ENCODE results near the gene TBC1D1.

Gene TBC1D1

GRCh38 chr4:38045289-38045988 is 154.6 kb downstream of the TBC1D1 start:
- H2AFZ ChIP-seq (ENCODE audit: insufficient read depth, low read length, poor library complexity), result no peak overlapping the region
- H3K14ac ChIP-seq (ENCODE audit: low read length), result no peak overlapping the region

GRCh38 chr4:38046727-38047489 is 156.0 kb downstream of the TBC1D1 start:
- H2BK12ac ChIP-seq (ENCODE audit: low read length), result peak overlapping the region; percentile 50
- H3K4me2 ChIP-seq (ENCODE audit: low read length), result peak overlapping the region; percentile 26
- H4K8ac ChIP-seq (ENCODE audit: low read depth, low read length), result no peak overlapping the region
- peaks cover 21% of the 10 kb centered on the region for H3K79me1 ChIP-seq (ENCODE audit: low read length)
- H3K79me2 ChIP-seq (ENCODE audit: control insufficient read depth, insufficient read depth, low read length, poor library complexity), result no peaks in the 10 kb centered on the region
- no peak overlapping the region for H3K14ac ChIP-seq (ENCODE audit: low read length)
- H3K18ac ChIP-seq (ENCODE audit: low read length), result no peak overlapping the region
- H3K4ac ChIP-seq (ENCODE audit: low read depth, low read length), result no peak overlapping the region
- no peak overlapping the region for H4K91ac ChIP-seq (ENCODE audit: low read depth, low read length)
- no peaks in the 10 kb centered on the region for H3K9me3 ChIP-seq (ENCODE audit: insufficient read depth, low read depth, low read length)
- H3K27ac ChIP-seq (ENCODE audit: low read depth, low read length), result peak overlapping the region; percentile 59
- H2AK5ac ChIP-seq (ENCODE audit: low read length), result no peak overlapping the region
- no peak overlapping the region for H3K9ac ChIP-seq (ENCODE audit: low read length)
- H3K23ac ChIP-seq (ENCODE audit: low read length), result no peak overlapping the region
- no peak for DNase-seq
- H3K4me3 ChIP-seq (ENCODE audit: low read depth, low read length), result no peak overlapping the region
- H3K27me3 ChIP-seq (ENCODE audit: insufficient read depth, low read length), result no peaks in the 10 kb centered on the region
- no peak overlapping the region for H4K12ac ChIP-seq (ENCODE audit: low read depth, low read length)
- WGBS (ENCODE audit: extremely low coverage, insufficient coverage, insufficient read length), result no CpG with 5 or more reads among the region's 5 CpGs
- H3K36me3 ChIP-seq (ENCODE audit: control insufficient read depth in 1 of 2, insufficient read depth in 2 of 2, low read length in 2 of 2), result peaks cover 9 to 17% of the 10 kb centered on the region in 2 experiments
- H3K4me1 ChIP-seq (ENCODE audit: control insufficient read depth in 1 of 2, insufficient read depth in 2 of 2, low read length in 2 of 2), result peaks cover 14 to 23% of the 10 kb centered on the region in 2 experiments
- no peak overlapping the region for H2BK5ac ChIP-seq (ENCODE audit: low read depth, low read length, poor library complexity)
- no peak overlapping the region for H2BK120ac ChIP-seq (ENCODE audit: insufficient read depth, low read length, poor library complexity)
- no peak overlapping the region for H2AFZ ChIP-seq (ENCODE audit: insufficient read depth, low read length, poor library complexity)

More at GRCh38 chr4:38045289-38045988, 154.6 kb downstream of the TBC1D1 start:
- DNase-seq, result no peak
- peaks cover 11% of the 10 kb centered on the region for H3K79me1 ChIP-seq (ENCODE audit: low read length)
- no peak overlapping the region for H3K23ac ChIP-seq (ENCODE audit: low read length)
- no peak overlapping the region for H2AK5ac ChIP-seq (ENCODE audit: low read length)
- H3K79me2 ChIP-seq (ENCODE audit: control insufficient read depth, insufficient read depth, low read length, poor library complexity), result no peaks in the 10 kb centered on the region
- H3K27me3 ChIP-seq (ENCODE audit: insufficient read depth, low read length), result no peaks in the 10 kb centered on the region
- no peak overlapping the region for H2BK12ac ChIP-seq (ENCODE audit: low read length)
- H3K27ac ChIP-seq (ENCODE audit: low read depth, low read length), result no peak overlapping the region
- no peak overlapping the region for H3K4ac ChIP-seq (ENCODE audit: low read depth, low read length)
- WGBS (ENCODE audit: extremely low coverage, insufficient coverage, insufficient read length), result no CpG with 5 or more reads among the region's 8 CpGs
- H4K12ac ChIP-seq (ENCODE audit: low read depth, low read length), result no peak overlapping the region
- H2BK120ac ChIP-seq (ENCODE audit: insufficient read depth, low read length, poor library complexity), result no peak overlapping the region
- no peak overlapping the region for H4K8ac ChIP-seq (ENCODE audit: low read depth, low read length)
- no peak overlapping the region for H3K18ac ChIP-seq (ENCODE audit: low read length)
- peaks cover 10 to 17% of the 10 kb centered on the region in 2 experiments for H3K4me1 ChIP-seq (ENCODE audit: control insufficient read depth in 1 of 2, insufficient read depth in 2 of 2, low read length in 2 of 2)
- no peak overlapping the region for H3K4me2 ChIP-seq (ENCODE audit: low read length)
- no peak overlapping the region for H3K9ac ChIP-seq (ENCODE audit: low read length)
- no peak overlapping the region for H3K4me3 ChIP-seq (ENCODE audit: low read depth, low read length)
- no peaks in the 10 kb centered on the region for H3K9me3 ChIP-seq (ENCODE audit: insufficient read depth, low read depth, low read length)
- peaks cover 11 to 17% of the 10 kb centered on the region in 2 experiments for H3K36me3 ChIP-seq (ENCODE audit: control insufficient read depth in 1 of 2, insufficient read depth in 2 of 2, low read length in 2 of 2)
- no peak overlapping the region for H2BK5ac ChIP-seq (ENCODE audit: low read depth, low read length, poor library complexity)
- no peak overlapping the region for H4K91ac ChIP-seq (ENCODE audit: low read depth, low read length)

GRCh38 chr4:38049545-38050170 is 158.8 kb downstream of the TBC1D1 start:
- Histone ChIP-seq H2BK120ac (ENCODE audit: insufficient read depth, low read length, poor library complexity) (peak overlapping the region; percentile 82), H2BK5ac (ENCODE audit: low read depth, low read length, poor library complexity) (peak overlapping the region; percentile 79), H2BK12ac (ENCODE audit: low read length) (peak overlapping the region; percentile 78), H3K9ac (ENCODE audit: low read length) (no peak overlapping the region), H2AK5ac (ENCODE audit: low read length) (peak overlapping the region; percentile 45), H3K23ac (ENCODE audit: low read length) (no peak overlapping the region), H3K18ac (ENCODE audit: low read length) (peak overlapping the region; percentile 86), H3K36me3 (ENCODE audit: control insufficient read depth in 1 of 2, insufficient read depth in 2 of 2, low read length in 2 of 2) (peaks cover 9 to 16% of the 10 kb centered on the region in 2 experiments), H3K27ac (ENCODE audit: low read depth, low read length) (peak overlapping the region; percentile 94), H4K91ac (ENCODE audit: low read depth, low read length) (peak overlapping the region; percentile 87), H3K79me2 (ENCODE audit: control insufficient read depth, insufficient read depth, low read length, poor library complexity) (no peaks in the 10 kb centered on the region), H4K8ac (ENCODE audit: low read depth, low read length) (peak overlapping the region; percentile 51), H2AFZ (ENCODE audit: insufficient read depth, low read length, poor library complexity) (no peak overlapping the region), H3K14ac (ENCODE audit: low read length) (peak overlapping the region; percentile 84), H3K27me3 (ENCODE audit: insufficient read depth, low read length) (no peaks in the 10 kb centered on the region), H3K4ac (ENCODE audit: low read depth, low read length) (peak overlapping the region; percentile 13), H3K79me1 (ENCODE audit: low read length) (peaks cover 21% of the 10 kb centered on the region), H3K4me2 (ENCODE audit: low read length) (no peak overlapping the region), H3K4me1 (ENCODE audit: control insufficient read depth in 1 of 2, insufficient read depth in 2 of 2, low read length in 2 of 2) (peaks cover 14 to 25% of the 10 kb centered on the region in 2 experiments), H3K4me3 (ENCODE audit: low read depth, low read length) (no peak overlapping the region), H3K9me3 (ENCODE audit: insufficient read depth, low read depth, low read length) (no peaks in the 10 kb centered on the region), H4K12ac (ENCODE audit: low read depth, low read length) (no peak overlapping the region)
- peak in 1 of 2 donors; percentile 20 for DNase-seq
- no CpG with 5 or more reads among the region's 15 CpGs for WGBS (ENCODE audit: extremely low coverage, insufficient coverage, insufficient read length)

- H3K4me2 ChIP-seq (ENCODE audit: low read length), result peak overlapping the region; percentile 44
- WGBS (ENCODE audit: extremely low coverage, insufficient coverage, insufficient read length), result no CpG with 5 or more reads among the region's 10 CpGs
- peak overlapping the region; percentile 61 for H4K8ac ChIP-seq (ENCODE audit: low read depth, low read length)
- no peak overlapping the region for H3K23ac ChIP-seq (ENCODE audit: low read length)
- H3K14ac ChIP-seq (ENCODE audit: low read length), result peak overlapping the region; percentile 31
- H3K79me2 ChIP-seq (ENCODE audit: control insufficient read depth, insufficient read depth, low read length, poor library complexity), result no peaks in the 10 kb centered on the region
- no peak overlapping the region for H3K4me3 ChIP-seq (ENCODE audit: low read depth, low read length)
- no peak overlapping the region for H3K9ac ChIP-seq (ENCODE audit: low read length)
- H2BK5ac ChIP-seq (ENCODE audit: low read depth, low read length, poor library complexity), result peak overlapping the region; percentile 97
- peak overlapping the region; percentile 61 for H4K91ac ChIP-seq (ENCODE audit: low read depth, low read length)
- no peaks in the 10 kb centered on the region for H3K27me3 ChIP-seq (ENCODE audit: insufficient read depth, low read length)
- H3K9me3 ChIP-seq (ENCODE audit: insufficient read depth, low read depth, low read length), result no peaks in the 10 kb centered on the region
- H3K4ac ChIP-seq (ENCODE audit: low read depth, low read length), result peak overlapping the region; percentile 41
- H3K18ac ChIP-seq (ENCODE audit: low read length), result no peak overlapping the region
- H4K12ac ChIP-seq (ENCODE audit: low read depth, low read length), result no peak overlapping the region
- DNase-seq, result no peak
- peak overlapping the region; percentile 94 for H3K27ac ChIP-seq (ENCODE audit: low read depth, low read length)
- peak overlapping the region; percentile 82 for H2BK120ac ChIP-seq (ENCODE audit: insufficient read depth, low read length, poor library complexity)
- H2BK12ac ChIP-seq (ENCODE audit: low read length), result no peak overlapping the region
- peaks cover 23% of the 10 kb centered on the region for H3K79me1 ChIP-seq (ENCODE audit: low read length)
- peaks cover 14 to 25% of the 10 kb centered on the region in 2 experiments for H3K4me1 ChIP-seq (ENCODE audit: control insufficient read depth in 1 of 2, insufficient read depth in 2 of 2, low read length in 2 of 2)
- peak overlapping the region; percentile 47 for H2AFZ ChIP-seq (ENCODE audit: insufficient read depth, low read length, poor library complexity)
- peaks cover 15 to 23% of the 10 kb centered on the region in 2 experiments for H3K36me3 ChIP-seq (ENCODE audit: control insufficient read depth in 1 of 2, insufficient read depth in 2 of 2, low read length in 2 of 2)
- H2AK5ac ChIP-seq (ENCODE audit: low read length), result no peak overlapping the region
These were observed 159.9 kb downstream of the TBC1D1 start for GRCh38 chr4:38050560-38051350.

All from trophoblast cell (in vitro differentiated cells and primary cell).